IPS DF 6.9 (cell line): ENCODE results near the gene WT1.
"Not testable (repeated sequence)": the region's sequence is repeated elsewhere in the genome, so short reads cannot be mapped to it uniquely, and the experiment has no call there.

Experiments
- DNase-seq: peaks from one replicate; pipeline ENCODE4 v3.0.0-alpha.2; 2013; ENCODE audit warnings: low read depth, low spot score
- H3K27ac ChIP-seq: one replicate; pipeline ENCODE4 v1.5.1; 2013; ENCODE audit warnings: low read length, control low read depth
- H3K27me3 ChIP-seq: 2 replicates; pipeline ENCODE4 v1.6.1; 2013; ENCODE audit warnings: mild to moderate bottlenecking, low read length; ENCODE audit not compliant: control insufficient read depth, insufficient read depth
- H3K36me3 ChIP-seq: 2 replicates; pipeline ENCODE4 v1.6.1; 2013; ENCODE audit warnings: low read length; ENCODE audit not compliant: control insufficient read depth, insufficient read depth
- H3K4me1 ChIP-seq: 2 replicates; pipeline ENCODE4 v1.6.1; 2013; ENCODE audit warnings: low read length; ENCODE audit not compliant: control insufficient read depth, insufficient read depth
- H3K4me3 ChIP-seq: 2 replicates; pipeline ENCODE4 v1.5.1; 2013; ENCODE audit warnings: mild to moderate bottlenecking, low read length
- H3K9me3 ChIP-seq: 2 replicates; pipeline ENCODE4 v1.6.1; 2013; ENCODE audit warnings: low read length, inconsistent platforms; ENCODE audit not compliant: control insufficient read depth, insufficient read depth
- WGBS: extraction: QIAGEN DNeasy Blood & Tissue Kit; methylation state at CpG from one replicate; pipeline ENCODE4 v1.1.7; 2013; ENCODE audit warnings: mixed read lengths, missing lambda C conversion rate; ENCODE audit not compliant: insufficient read length, insufficient coverage; 5-methylcytosine and 5-hydroxymethylcytosine counted together

The WT1 gene

DNA sequence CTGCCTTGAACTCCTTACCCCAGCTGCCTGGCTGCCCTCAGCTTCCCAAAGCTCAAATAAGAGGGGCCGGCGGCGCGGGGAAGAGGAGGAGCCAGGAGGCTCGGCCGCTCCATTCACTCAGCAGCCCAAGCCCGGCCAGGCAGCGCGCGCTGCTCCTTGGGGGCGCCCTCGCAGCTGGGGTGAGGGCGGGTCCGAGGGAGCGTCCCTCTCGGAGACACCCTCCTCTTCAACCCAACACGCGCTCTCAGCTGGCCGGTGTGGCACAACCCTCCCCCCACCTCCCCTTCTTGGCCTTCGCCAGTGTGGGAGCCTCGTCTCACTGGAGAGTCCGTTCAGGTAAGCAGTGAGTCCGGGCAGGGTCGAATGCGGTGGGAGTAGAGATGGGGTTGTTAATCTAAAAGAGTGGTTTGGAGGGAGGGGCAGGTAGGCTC lies at the start of gene WT1:
Gene WT1 (minus strand): TSS at position 29 of the 431 bp plus-strand sequence.
- H3K4me1 ChIP-seq: peaks cover 4% of the 10 kb centered on the region; the same call in 1 of the 2 replicates
- no peaks in the 10 kb centered on the region for H3K9me3 ChIP-seq
- H3K4me3 ChIP-seq: peak within 1 kb of the TSS; percentile 24; the same call in 1 of the 2 replicates
- H3K36me3 ChIP-seq: no peaks in the 10 kb centered on the region
- H3K27ac ChIP-seq: no peak within 1 kb of the TSS
- H3K27me3 ChIP-seq: peaks cover 94% of the 10 kb centered on the region
- no peak for DNase-seq
- no CpG with 5 or more reads among the region's 25 CpGs for WGBS

GRCh38 chr11:32479291-32479690 lies 44.0 kb upstream of the WT1 start:
- Histone ChIP-seq H3K36me3 (no peaks in the 10 kb centered on the region), H3K9me3 (no peaks in the 10 kb centered on the region), H3K4me1 (no peaks in the 10 kb centered on the region), H3K4me3 (no peak overlapping the region), H3K27ac (no peak overlapping the region), H3K27me3 (no peaks in the 10 kb centered on the region)
- no peak for DNase-seq
- no CpG with 5 or more reads among the region's 4 CpGs for WGBS

DNA sequence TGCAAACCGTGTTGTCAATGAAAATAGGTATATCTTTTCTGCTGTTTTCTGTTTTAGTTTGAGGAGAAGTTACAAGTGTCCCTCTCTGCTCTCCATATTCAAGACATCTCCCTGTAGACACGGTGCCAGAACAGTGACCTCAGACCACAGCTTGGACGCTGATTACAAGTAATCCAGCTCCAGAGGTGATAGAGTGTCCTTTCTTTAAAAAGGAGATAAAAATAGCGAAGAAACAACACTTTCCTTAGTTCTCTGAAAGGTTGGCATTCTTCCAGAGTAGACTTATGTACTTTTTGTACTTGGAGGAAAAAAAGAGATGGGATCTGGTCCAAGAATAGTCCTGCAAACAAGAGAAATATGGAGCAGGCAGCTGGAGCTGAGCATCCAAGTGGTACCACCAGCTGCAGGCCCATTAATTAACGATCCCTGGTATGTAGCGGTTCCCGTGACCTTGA lies 43.0 kb upstream of the WT1 start:
- DNase-seq: no peak
- no peaks in the 10 kb centered on the region for H3K9me3 ChIP-seq
- H3K4me1 ChIP-seq: no peaks in the 10 kb centered on the region
- no CpG with 5 or more reads among the region's 7 CpGs for WGBS
- H3K36me3 ChIP-seq: no peaks in the 10 kb centered on the region
- H3K27me3 ChIP-seq: no peaks in the 10 kb centered on the region
- no peak overlapping the region for H3K27ac ChIP-seq
- no peak overlapping the region for H3K4me3 ChIP-seq

DNA sequence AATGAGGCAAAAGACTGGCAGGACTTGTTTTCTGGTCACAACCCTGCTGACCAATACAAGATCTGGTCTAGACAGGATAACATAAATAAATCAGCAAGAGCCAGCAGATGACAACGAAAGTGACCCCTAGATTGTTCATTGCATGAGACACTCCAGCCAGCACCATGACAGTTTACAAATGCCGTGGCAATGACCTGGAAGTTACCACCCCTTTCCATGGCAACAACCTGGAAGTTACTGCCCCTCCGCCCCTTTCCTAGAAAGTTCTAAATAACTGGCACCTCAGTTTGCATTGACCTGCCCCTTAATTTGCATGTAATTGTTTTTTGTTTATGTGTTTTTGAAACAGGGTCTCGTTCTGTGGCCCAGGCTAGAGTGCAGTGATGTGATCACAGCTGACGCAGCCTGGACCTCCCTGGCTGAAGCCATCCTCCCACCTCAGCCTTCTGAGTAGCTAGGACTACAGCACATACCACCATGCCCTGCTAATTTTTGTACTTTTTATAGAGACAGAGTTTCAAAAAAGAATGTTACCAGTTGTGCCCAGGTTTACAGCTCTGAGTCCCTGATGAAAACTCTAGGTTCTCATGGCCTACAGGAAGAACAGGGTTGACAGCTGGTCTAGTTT lies 38.1 kb upstream of the WT1 start:
- Histone ChIP-seq H3K36me3 (no peaks in the 10 kb centered on the region), H3K9me3 (no peaks in the 10 kb centered on the region), H3K27me3 (no peaks in the 10 kb centered on the region), H3K4me1 (no peaks in the 10 kb centered on the region), H3K4me3 (no peak overlapping the region), H3K27ac (no peak overlapping the region)
- WGBS: no CpG with 5 or more reads among the region's 5 CpGs
- no peak for DNase-seq

- Histone ChIP-seq H3K36me3 (no peaks in the 10 kb centered on the region), H3K9me3 (no peaks in the 10 kb centered on the region), H3K4me3 (no peak overlapping the region), H3K4me1 (no peaks in the 10 kb centered on the region), H3K27ac (no peak overlapping the region), H3K27me3 (no peaks in the 10 kb centered on the region)
- WGBS: no CpG with 5 or more reads among the region's 4 CpGs
- no peak for DNase-seq
Observed at GRCh38 chr11:32472226-32472625, 36.9 kb upstream of the WT1 start.

DNA sequence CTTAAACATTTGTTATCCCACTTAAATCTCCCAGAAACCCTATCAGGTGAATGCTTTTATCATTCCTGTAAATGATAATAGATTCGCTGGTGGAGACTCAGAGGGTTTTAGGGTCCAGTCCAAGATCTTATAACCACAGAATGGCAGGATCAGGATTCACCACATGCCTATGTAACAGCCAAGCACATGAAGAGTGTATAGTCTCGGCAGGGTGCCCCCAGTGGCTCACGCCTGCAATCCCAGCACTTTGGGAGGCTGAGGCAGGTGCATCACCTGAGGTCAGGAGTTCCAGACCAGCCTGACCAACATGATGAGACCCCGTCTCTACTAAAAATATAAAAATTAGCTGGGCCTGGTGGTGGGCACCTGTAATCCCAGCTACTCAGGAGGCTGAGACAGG lies 36.2 kb upstream of the WT1 start:
- not testable (repeated sequence) for DNase-seq, H3K9me3 ChIP-seq, H3K27ac ChIP-seq, H3K4me3 ChIP-seq, H3K36me3 ChIP-seq, H3K27me3 ChIP-seq, H3K4me1 ChIP-seq
- WGBS: no CpG with 5 or more reads among the region's 4 CpGs

DNA sequence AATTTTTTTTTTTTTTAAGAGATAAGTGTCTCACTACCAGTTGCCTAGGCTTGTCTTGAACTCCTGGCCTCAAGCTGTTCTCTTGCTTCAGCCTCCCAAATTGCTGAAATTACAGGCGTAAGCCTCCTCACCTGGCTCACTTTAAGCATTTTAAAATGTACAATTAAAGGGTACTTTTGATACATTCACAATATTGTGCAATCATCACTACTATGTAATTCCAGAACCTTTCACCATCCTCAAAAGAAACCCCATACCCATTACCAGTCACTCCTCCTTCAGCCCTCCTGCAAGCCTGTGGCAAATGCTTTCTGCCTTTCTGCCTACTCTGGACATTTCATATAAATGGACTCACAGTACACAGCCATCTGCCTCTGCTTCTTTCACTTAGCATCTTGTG lies 34.5 kb upstream of the WT1 start:
- Histone ChIP-seq H3K27ac (no peak overlapping the region), H3K9me3 (no peaks in the 10 kb centered on the region), H3K4me1 (no peaks in the 10 kb centered on the region), H3K36me3 (no peaks in the 10 kb centered on the region), H3K4me3 (no peak overlapping the region), H3K27me3 (no peaks in the 10 kb centered on the region)
- no CpG with 5 or more reads among the region's 1 CpG for WGBS
- no peak for DNase-seq

DNA sequence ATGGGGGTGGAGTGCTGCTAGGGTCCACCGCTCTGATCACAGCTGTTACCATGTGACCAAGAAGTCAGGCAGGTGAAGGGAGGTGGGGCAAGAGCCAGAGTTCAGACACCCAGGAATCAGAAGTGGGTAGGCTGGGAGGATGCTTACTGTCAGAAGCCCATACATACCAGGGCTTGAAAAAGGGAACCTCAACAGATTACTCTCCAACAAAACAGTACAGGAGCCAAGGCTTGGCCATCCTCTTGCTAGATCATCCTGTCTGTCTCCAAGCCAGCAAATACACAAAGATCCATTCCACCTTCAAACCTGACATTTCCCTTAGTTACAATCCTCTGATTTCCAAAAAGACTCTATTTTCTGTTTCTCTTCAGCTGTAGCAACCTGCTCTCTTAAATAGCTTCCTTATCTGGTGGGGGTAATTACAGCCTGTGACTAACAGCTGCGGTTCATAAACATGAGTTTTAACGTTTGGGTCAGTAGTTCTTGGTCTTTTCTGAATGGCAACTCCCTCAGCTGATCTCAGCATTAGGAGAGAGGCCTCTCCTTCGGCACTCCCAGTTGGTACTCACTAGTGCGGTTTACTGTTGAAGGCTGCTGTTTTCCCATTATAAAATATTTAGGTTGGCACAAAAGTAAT lies 31.1 kb upstream of the WT1 start:
- H3K27ac ChIP-seq: no peak overlapping the region
- no peaks in the 10 kb centered on the region for H3K27me3 ChIP-seq
- no peak overlapping the region for H3K4me3 ChIP-seq
- no peaks in the 10 kb centered on the region for H3K36me3 ChIP-seq
- no peaks in the 10 kb centered on the region for H3K9me3 ChIP-seq
- no peak for DNase-seq
- no CpG with 5 or more reads among the region's 5 CpGs for WGBS
- H3K4me1 ChIP-seq: no peaks in the 10 kb centered on the region

DNA sequence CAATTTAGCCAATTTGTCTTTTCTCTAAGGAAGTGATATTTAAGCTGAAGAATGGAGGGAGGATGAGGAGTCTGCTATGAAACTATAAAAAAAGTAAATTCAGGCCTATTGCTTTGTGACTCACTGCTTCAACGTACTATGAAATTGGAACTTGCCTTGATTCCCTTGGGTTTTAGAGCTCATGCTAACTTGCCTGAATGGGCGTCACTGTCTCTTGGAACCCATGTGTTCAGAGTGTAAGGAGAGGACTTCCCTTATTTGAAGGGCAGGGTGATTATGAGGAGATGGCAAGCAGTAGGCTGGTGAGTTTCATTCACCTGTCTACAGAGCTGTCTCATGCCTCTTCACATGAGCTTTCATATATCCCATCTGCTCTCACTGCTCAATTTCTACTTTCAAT lies 28.7 kb upstream of the WT1 start:
- no peak overlapping the region for H3K4me3 ChIP-seq
- H3K36me3 ChIP-seq: no peaks in the 10 kb centered on the region
- WGBS: no CpG with 5 or more reads among the region's 2 CpGs
- H3K4me1 ChIP-seq: no peaks in the 10 kb centered on the region
- no peak overlapping the region for H3K27ac ChIP-seq
- H3K27me3 ChIP-seq: no peaks in the 10 kb centered on the region
- DNase-seq: no peak
- no peaks in the 10 kb centered on the region for H3K9me3 ChIP-seq

DNA sequence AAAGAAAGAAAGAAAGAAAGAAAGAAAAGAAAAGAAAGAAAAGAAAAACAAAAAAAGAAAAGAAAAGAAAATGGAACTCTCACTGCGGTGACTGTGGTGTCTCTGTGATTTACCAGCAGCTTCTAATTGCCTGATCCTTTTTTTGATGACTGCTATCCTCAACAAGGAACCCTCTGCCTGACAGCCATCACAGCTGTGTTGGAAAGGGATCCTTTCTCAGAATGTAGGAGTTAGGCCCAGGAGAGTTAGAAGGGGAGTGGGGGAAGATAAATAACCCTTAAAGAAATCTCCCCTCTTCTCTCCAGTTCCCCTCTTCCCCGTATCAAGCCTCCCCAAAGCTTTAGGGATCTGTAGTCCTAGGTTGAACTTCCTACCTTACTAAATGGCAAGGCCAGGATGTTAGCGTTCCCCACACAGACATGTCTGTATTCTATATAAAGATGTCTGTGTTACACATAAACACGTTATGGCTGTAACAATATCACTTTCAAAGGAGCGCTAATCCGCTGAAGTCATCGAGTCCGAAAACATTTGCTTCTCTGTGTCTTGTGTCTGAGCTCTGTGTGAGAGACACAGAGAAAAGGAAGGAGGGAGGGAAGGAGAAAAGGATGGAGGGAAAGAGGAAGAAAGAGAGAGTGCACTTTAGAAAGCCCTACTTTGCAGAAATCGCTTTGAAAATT lies 26.8 kb upstream of the WT1 start:
- DNase-seq: no peak
- no peak overlapping the region for H3K27ac ChIP-seq
- no peak overlapping the region for H3K4me3 ChIP-seq
- no CpG with 5 or more reads among the region's 9 CpGs for WGBS
- H3K4me1 ChIP-seq: no peaks in the 10 kb centered on the region
- H3K27me3 ChIP-seq: no peaks in the 10 kb centered on the region
- no peaks in the 10 kb centered on the region for H3K9me3 ChIP-seq
- H3K36me3 ChIP-seq: no peaks in the 10 kb centered on the region
